Esophagus (tissue), 2 donors: ENCODE measurements around the gene ZNF227. TPM values are rescaled to one million over a fixed set of nuclear protein-coding genes. Genes with fewer than 3 reads are reported as not detected.

Source experiments
- H3K27ac ChIP-seq, 2 donors: one replicate each; pipeline ENCODE4 v1.5.1; 2013; ENCODE audit warnings: low read depth in 2 of 2, mild to moderate bottlenecking in 2 of 2, inconsistent platforms in 1 of 2, low read length in 1 of 2, moderate library complexity in 1 of 2
- H3K27me3 ChIP-seq, 2 donors: one replicate each; pipeline ENCODE4 v1.6.1; 2013; ENCODE audit warnings: low read length in 2 of 2, control low read depth in 1 of 2, mild to moderate bottlenecking in 1 of 2; ENCODE audit not compliant: insufficient read depth in 2 of 2, control insufficient read depth in 1 of 2
- H3K36me3 ChIP-seq, 2 donors: one replicate each; pipeline ENCODE4 v1.6.1; 2013; ENCODE audit warnings: low read length in 1 of 2; ENCODE audit not compliant: control insufficient read depth in 2 of 2, insufficient read depth in 2 of 2
- H3K4me1 ChIP-seq, 2 donors: one replicate each; pipeline ENCODE4 v1.6.1; 2013; ENCODE audit warnings: low read length in 1 of 2; ENCODE audit not compliant: control insufficient read depth in 2 of 2, insufficient read depth in 2 of 2
- H3K4me3 ChIP-seq, 2 donors: one replicate each; pipeline ENCODE4 v1.5.1; 2013; ENCODE audit warnings: low read length in 2 of 2, mild to moderate bottlenecking in 2 of 2, low read depth in 1 of 2, moderate library complexity in 1 of 2
- H3K9me3 ChIP-seq, 2 donors: one replicate each; pipeline ENCODE4 v1.6.1; 2013; ENCODE audit warnings: mild to moderate bottlenecking in 2 of 2, low read depth in 1 of 2, low read length in 1 of 2, moderate library complexity in 1 of 2; ENCODE audit not compliant: control insufficient read depth in 2 of 2, insufficient read depth in 1 of 2
- WGBS, 2 donors: extraction: QIAGEN DNeasy Blood & Tissue Kit; methylation state at CpG; one replicate each; pipeline ENCODE4 v1.1.7; 2013; 5-methylcytosine and 5-hydroxymethylcytosine counted together
- polyA plus RNA-seq, 2 donors: library from polyadenylated mRNA; stranded (reverse); fragments of 200-250 nt; gene quantifications; one replicate each; pipeline ENCODE4 v1.2.3, GENCODE V29; 2013
- donor health status: healthy with polysubstance abuse.
- donor health status: Bipolar disorder and iron deficiency.

Gene ZNF227
- polyA plus RNA-seq, 2 donors = 2.2 to 3.0 TPM

DNA sequence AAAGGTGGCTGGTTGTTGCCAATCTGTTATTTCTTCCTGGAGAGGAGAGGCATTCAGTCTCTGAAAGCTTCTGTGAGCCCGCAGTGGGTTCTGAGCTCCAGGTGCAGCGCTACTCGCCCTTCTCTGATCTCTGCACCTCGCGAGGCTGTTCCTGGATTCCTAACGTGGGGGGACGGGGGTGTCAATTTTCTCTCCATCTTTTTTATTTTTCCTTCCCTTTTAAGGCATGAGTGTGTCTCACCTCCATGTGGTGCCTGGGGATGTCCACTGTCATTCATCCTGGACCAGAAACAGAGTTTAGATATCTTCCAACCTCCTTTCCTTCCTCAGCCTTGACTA is 48.0 kb downstream of the ZNF227 start:
- Histone ChIP-seq H3K9me3 (peaks cover 3 to 12% of the 10 kb centered on the region in 2 donors), H3K36me3 (no peaks in the 10 kb centered on the region), H3K27me3 (no peaks in the 10 kb centered on the region), H3K27ac (no peak overlapping the region), H3K4me1 (no peaks in the 10 kb centered on the region), H3K4me3 (peak overlapping the region in 1 of 2 donors; percentile 43)
- WGBS, 2 donors = 12 to 13% methylated on average over 7 of the region's 7 CpGs

GRCh38 chr19:44260695-44261446 is 48.5 kb downstream of the ZNF227 start:
- H3K27ac ChIP-seq = no peak overlapping the region
- 50 to 51% methylated on average over 6 of the region's 6 CpGs for WGBS, 2 donors
- H3K4me1 ChIP-seq = no peaks in the 10 kb centered on the region
- H3K27me3 ChIP-seq = no peaks in the 10 kb centered on the region
- H3K4me3 ChIP-seq = no peak overlapping the region
- peaks cover 3 to 12% of the 10 kb centered on the region in 2 donors for H3K9me3 ChIP-seq
- H3K36me3 ChIP-seq = no peaks in the 10 kb centered on the region

DNA sequence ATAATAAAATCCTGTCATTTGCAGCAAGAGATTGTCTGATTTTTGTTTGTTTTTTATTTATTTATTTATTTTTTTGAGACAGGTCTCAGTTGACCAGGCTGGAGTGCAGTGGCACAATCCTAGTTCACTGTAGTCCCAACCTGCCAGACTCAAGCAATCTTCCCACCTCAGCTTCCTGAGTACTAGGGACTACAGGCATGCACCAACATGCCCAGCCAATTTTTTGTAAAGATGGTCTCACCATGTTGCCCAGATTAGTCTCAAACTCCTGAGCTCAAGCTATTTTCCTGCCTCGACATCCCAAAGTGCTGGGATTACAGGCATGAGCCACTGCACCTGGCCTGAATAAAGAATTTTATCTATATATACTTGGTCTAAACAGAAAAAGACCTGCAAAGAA is 65.0 kb downstream of the ZNF227 start:
- WGBS, 2 donors = 93 to 100% methylated on average over 1 of the region's 1 CpG
- peaks cover 0 to 6% of the 10 kb centered on the region in 2 donors for H3K36me3 ChIP-seq
- no peaks in the 10 kb centered on the region for H3K4me1 ChIP-seq
- no peak overlapping the region for H3K4me3 ChIP-seq
- H3K9me3 ChIP-seq = peaks cover 0 to 17% of the 10 kb centered on the region in 2 donors
- no peak overlapping the region for H3K27ac ChIP-seq
- H3K27me3 ChIP-seq = no peaks in the 10 kb centered on the region

DNA sequence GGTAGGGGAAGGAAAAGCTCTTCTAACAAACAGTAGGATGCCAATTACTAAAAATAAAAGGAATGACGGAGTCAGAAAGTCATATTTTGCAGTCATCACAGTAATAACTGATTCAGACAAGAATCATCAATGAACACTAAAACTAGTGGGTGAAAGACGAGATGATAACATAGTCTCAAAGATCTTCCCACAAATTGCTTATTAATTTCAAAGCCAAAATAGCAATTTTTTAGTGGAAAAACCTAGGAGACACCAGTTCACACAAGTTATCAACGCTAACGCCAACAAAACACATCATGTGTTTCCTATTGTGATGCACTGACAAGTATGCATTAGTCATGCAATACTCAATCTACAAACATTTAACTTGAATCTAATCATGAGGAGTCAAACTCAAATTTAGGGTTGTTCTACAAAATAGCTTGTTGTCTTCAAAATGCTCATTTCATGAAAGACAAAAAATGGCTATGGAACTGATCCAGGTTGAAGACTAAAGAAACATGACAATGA is 65.9 kb downstream of the ZNF227 start:
- H3K9me3 ChIP-seq = peaks cover 2 to 20% of the 10 kb centered on the region in 2 donors
- WGBS, 2 donors = 76 to 90% methylated on average over 4 of the region's 4 CpGs

GRCh38 chr19:44280916-44281315 is 68.6 kb downstream of the ZNF227 start:
- H3K27me3 ChIP-seq = no peaks in the 10 kb centered on the region
- no peak overlapping the region for H3K4me3 ChIP-seq
- H3K9me3 ChIP-seq = peaks cover 4 to 18% of the 10 kb centered on the region in 2 donors
- H3K36me3 ChIP-seq = no peaks in the 10 kb centered on the region
- H3K4me1 ChIP-seq = no peaks in the 10 kb centered on the region
- 88 to 90% methylated on average over 10 of the region's 10 CpGs for WGBS, 2 donors
- H3K27ac ChIP-seq = no peak overlapping the region

More for the DNA sequence above, 65.9 kb downstream of the ZNF227 start:
- Histone ChIP-seq H3K4me1 (no peaks in the 10 kb centered on the region), H3K4me3 (no peak overlapping the region), H3K27ac (no peak overlapping the region), H3K27me3 (no peaks in the 10 kb centered on the region), H3K36me3 (peaks cover 0 to 5% of the 10 kb centered on the region in 2 donors)

GRCh38 chr19:44282846-44283245 is 70.5 kb downstream of the ZNF227 start:
- H3K27me3 ChIP-seq = no peaks in the 10 kb centered on the region
- H3K27ac ChIP-seq = no peak overlapping the region
- no peaks in the 10 kb centered on the region for H3K4me1 ChIP-seq
- peaks cover 5% of the 10 kb centered on the region in 2 donors for H3K36me3 ChIP-seq
- WGBS, 2 donors = 88% methylated on average over 3 of the region's 3 CpGs
- H3K9me3 ChIP-seq = peaks cover 11 to 23% of the 10 kb centered on the region in 2 donors
- H3K4me3 ChIP-seq = no peak overlapping the region

DNA sequence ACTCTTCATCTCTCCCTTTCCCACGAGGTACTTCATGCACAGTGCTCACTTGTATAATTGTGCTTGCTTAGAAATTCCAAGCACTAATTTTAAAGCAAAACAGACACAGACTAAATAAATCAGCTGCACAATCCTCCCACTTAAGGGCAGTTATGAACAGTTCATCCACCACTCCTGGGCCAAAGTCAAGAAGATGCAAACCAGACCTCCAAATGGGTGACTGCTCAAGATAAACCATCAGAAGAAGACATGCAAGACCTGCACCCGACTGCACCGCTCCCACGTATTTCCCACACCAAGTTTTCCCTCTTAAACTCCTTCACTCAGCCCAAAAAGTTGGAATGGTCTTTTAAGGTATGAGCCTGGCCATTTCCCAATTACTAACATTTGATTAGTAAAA is 72.6 kb downstream of the ZNF227 start:
- Histone ChIP-seq H3K4me3 (no peak overlapping the region), H3K9me3 (peaks cover 13 to 32% of the 10 kb centered on the region in 2 donors), H3K4me1 (no peaks in the 10 kb centered on the region), H3K27me3 (no peaks in the 10 kb centered on the region), H3K27ac (no peak overlapping the region), H3K36me3 (peaks cover 13 to 14% of the 10 kb centered on the region in 2 donors)
- WGBS, 2 donors = 83 to 84% methylated on average over 4 of the region's 4 CpGs

Other genes starting within 250 kb of the ZNF227 start
- gene ZNF155, start 228.3 kb upstream of the ZNF227 start, polyA plus RNA-seq = 1 to 10 TPM; 2.9 to 3.4 TPM
- 1 to 10 TPM; 1.1 to 1.4 TPM for gene ZNF230, start 209.6 kb upstream of the ZNF227 start, polyA plus RNA-seq
- gene ZNF222, start 187.2 kb upstream of the ZNF227 start, polyA plus RNA-seq = 1 to 10 TPM; 1.4 to 1.6 TPM
- gene ZNF223, start 160.5 kb upstream of the ZNF227 start, polyA plus RNA-seq = 1 to 10 TPM; 2.6 to 3.5 TPM
- gene ZNF284, start 140.4 kb upstream of the ZNF227 start, polyA plus RNA-seq = under 1 TPM; 0.32 to 0.67 TPM
- gene ZNF224, start 118.2 kb upstream of the ZNF227 start, polyA plus RNA-seq = 10 to 100 TPM in 1 of 2 donors, 1 to 10 TPM in 1; 6.6 to 10.6 TPM
- under 1 TPM; 0.81 to 0.92 TPM for gene ZNF225, start 99.1 kb upstream of the ZNF227 start, polyA plus RNA-seq
- gene ZNF234, start 71.0 kb upstream of the ZNF227 start, polyA plus RNA-seq = 1 to 10 TPM; 2.0 to 2.4 TPM
- gene ZNF226, start 47.4 kb upstream of the ZNF227 start, polyA plus RNA-seq = 10 to 100 TPM; 10.0 to 11.5 TPM
- gene ZNF233, start 47.4 kb downstream of the ZNF227 start, polyA plus RNA-seq = under 1 TPM; 0.11 to 0.29 TPM
- 1 to 10 TPM; 1.2 to 2.5 TPM for gene ZNF235, start 92.5 kb downstream of the ZNF227 start, polyA plus RNA-seq
- gene ZNF112, start 144.1 kb downstream of the ZNF227 start, polyA plus RNA-seq = 1 to 10 TPM in 1 of 2 donors, under 1 TPM in 1; 0.90 to 1.1 TPM
- gene ZNF285, start 189.1 kb downstream of the ZNF227 start, polyA plus RNA-seq = under 1 TPM; 0.64 to 0.65 TPM
- 1 to 10 TPM; 1.4 to 1.5 TPM for gene ZNF229, start 235.9 kb downstream of the ZNF227 start, polyA plus RNA-seq